ENCODE measurements around the gene ATXN10.

GRCh38 chr22:45881524-45881875, 209.9 kb downstream of the ATXN10 start:
- no peak for TF ChIP-seq EZH2 (IDR thresholded peaks at IDR 0.05; ENCODE audit: insufficient read depth, poor library complexity, severe bottlenecking)
- no peak for TF ChIP-seq EZH2phosphoT487 (IDR thresholded peaks at IDR 0.05; ENCODE audit: insufficient read depth, low read depth)
